Lower leg skin (tissue), 4 donors: ENCODE measurements around the gene ARHGEF4. TPM values are rescaled to one million over a fixed set of nuclear protein-coding genes. Genes with fewer than 3 reads are reported as not detected.
"Not testable (repeated sequence)": the region's sequence is repeated elsewhere in the genome, so short reads cannot be mapped to it uniquely, and the experiment has no call there.

Source experiments
- DNase-seq, 2 donors: peaks; one replicate each; pipeline ENCODE4 v3.0.0-alpha.2; 2019; ENCODE audit warnings: low spot score in 2 of 2
- H3K4me3 ChIP-seq: fragments of 200-600 bp; sonication (generic); 2 replicates; pipeline ENCODE4 v1.5.1; 2017; ENCODE audit warnings: mild to moderate bottlenecking, low read depth; ENCODE audit not compliant: poor library complexity, severe bottlenecking
- CTCF ChIP-seq, 3 donors: fragments of 450-650 bp; IDR thresholded peaks; one replicate each; pipeline ENCODE4 v1.5.1; 2016; ENCODE audit warnings: antibody characterized with exemption in 3 of 3, mild to moderate bottlenecking in 3 of 3, moderate library complexity in 2 of 3
- POLR2A ChIP-seq, 2 donors: fragments of 450-650 bp; IDR thresholded peaks; one replicate each; pipeline ENCODE4 v1.6.1; 2016 to 2017; ENCODE audit warnings: antibody characterized with exemption in 2 of 2, mild to moderate bottlenecking in 1 of 2, moderate library complexity in 1 of 2
- WGBS, 2 donors: methylation state at CpG; one replicate each; pipeline ENCODE4 v1.1.5; 2018; 5-methylcytosine and 5-hydroxymethylcytosine counted together
- intact Hi-C: fragments of 100-400 bp; cut with DNase I; formaldehyde crosslinking; loops from one replicate; pipeline ENCODE4 v1.15.0; 2023; ENCODE audit warnings: low total_unique reads
- total RNA-seq, 4 donors: library from RNA; depleted of rRNA; stranded (reverse); fragments of >200 nt; gene quantifications; one replicate each; pipeline ENCODE4 v1.1.0, GENCODE V29; 2016

ARHGEF4 gene
- total RNA-seq, 4 donors from 2014 or later, result 106 to 220 (median 120) TPM

- H3K4me3 ChIP-seq, result no peak overlapping the region
- 84 to 92% methylated on average over 11 of the region's 11 CpGs for WGBS, 2 donors
- intact Hi-C loops, result loop anchor here (10.0 kb wide), 1 partner anchor 733 kb away; the partner anchor contains the start of gene IMP4
- DNase-seq, result no peak
- TF ChIP-seq POLR2A (IDR thresholded peaks at IDR 0.05) (no peak), CTCF (IDR thresholded peaks at IDR 0.05) (no peak)
Observed at GRCh38 chr2:131077182-131077846, 240.6 kb downstream of the ARHGEF4 start.

- intact Hi-C loops, result loop anchor here (10.0 kb wide), 1 partner anchor 733 kb away; the partner anchor contains the start of gene IMP4
- no peak overlapping the region for H3K4me3 ChIP-seq
- DNase-seq, result no peak
- 67 to 80% methylated on average over 3 of the region's 3 CpGs for WGBS, 2 donors
- no peak for TF ChIP-seq POLR2A (IDR thresholded peaks at IDR 0.05)
- TF ChIP-seq CTCF (IDR thresholded peaks at IDR 0.05), result no peak
Observed at GRCh38 chr2:131077966-131078365, 241.3 kb downstream of the ARHGEF4 start.

GRCh38 chr2:131079931-131080330 lies 243.2 kb downstream of the ARHGEF4 start:
- 88 to 91% methylated on average over 6 of the region's 6 CpGs for WGBS, 2 donors
- intact Hi-C loops, result loop anchor here (10.0 kb wide), 1 partner anchor 735 kb away; the partner anchor contains the start of gene IMP4
- H3K4me3 ChIP-seq, DNase-seq: not testable (repeated sequence)

DNA sequence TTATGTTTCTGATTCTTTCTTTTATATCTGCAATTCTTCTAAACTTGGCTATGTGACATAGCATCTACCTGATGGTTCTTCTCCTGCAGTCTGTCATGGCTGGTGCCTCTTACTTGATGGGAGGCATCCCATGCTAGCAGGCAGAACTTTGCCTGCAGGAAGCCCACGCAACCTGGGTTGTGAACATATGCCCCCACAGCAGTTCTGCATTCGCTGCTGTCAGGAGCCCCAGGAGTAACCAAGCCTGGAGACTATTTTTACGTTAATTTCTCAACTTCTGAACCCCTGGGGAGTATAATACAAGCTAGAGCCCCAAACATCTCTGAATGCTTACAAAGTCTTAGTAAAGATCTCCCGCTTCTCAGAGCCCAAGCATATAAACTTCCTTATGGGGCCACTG lies 244.5 kb downstream of the ARHGEF4 start:
- WGBS, 2 donors, result 94 to 98% methylated on average over 4 of the region's 4 CpGs
- no peak overlapping the region for H3K4me3 ChIP-seq
- intact Hi-C loops, result no loop called here
- DNase-seq, result no peak
- no peak for TF ChIP-seq CTCF (IDR thresholded peaks at IDR 0.05)
- TF ChIP-seq POLR2A (IDR thresholded peaks at IDR 0.05), result no peak

GRCh38 chr2:131085646-131086045 lies 248.9 kb downstream of the ARHGEF4 start:
- WGBS, 2 donors, result 76 to 84% methylated on average over 2 of the region's 2 CpGs

More at GRCh38 chr2:131085646-131086045, 248.9 kb downstream of the ARHGEF4 start:
- no peak for DNase-seq
- intact Hi-C loops, result no loop called here
- no peak for TF ChIP-seq POLR2A (IDR thresholded peaks at IDR 0.05)
- no peak for TF ChIP-seq CTCF (IDR thresholded peaks at IDR 0.05)
- no peak overlapping the region for H3K4me3 ChIP-seq
